ENCODE results near the gene FKRP. TPM values are rescaled to one million over a fixed set of nuclear protein-coding genes. Genes with fewer than 3 reads are reported as not detected.

FKRP gene, protein sequence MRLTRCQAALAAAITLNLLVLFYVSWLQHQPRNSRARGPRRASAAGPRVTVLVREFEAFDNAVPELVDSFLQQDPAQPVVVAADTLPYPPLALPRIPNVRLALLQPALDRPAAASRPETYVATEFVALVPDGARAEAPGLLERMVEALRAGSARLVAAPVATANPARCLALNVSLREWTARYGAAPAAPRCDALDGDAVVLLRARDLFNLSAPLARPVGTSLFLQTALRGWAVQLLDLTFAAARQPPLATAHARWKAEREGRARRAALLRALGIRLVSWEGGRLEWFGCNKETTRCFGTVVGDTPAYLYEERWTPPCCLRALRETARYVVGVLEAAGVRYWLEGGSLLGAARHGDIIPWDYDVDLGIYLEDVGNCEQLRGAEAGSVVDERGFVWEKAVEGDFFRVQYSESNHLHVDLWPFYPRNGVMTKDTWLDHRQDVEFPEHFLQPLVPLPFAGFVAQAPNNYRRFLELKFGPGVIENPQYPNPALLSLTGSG
- total RNA-seq = 13.8 and 16.6 TPM in 2 replicates

DNA sequence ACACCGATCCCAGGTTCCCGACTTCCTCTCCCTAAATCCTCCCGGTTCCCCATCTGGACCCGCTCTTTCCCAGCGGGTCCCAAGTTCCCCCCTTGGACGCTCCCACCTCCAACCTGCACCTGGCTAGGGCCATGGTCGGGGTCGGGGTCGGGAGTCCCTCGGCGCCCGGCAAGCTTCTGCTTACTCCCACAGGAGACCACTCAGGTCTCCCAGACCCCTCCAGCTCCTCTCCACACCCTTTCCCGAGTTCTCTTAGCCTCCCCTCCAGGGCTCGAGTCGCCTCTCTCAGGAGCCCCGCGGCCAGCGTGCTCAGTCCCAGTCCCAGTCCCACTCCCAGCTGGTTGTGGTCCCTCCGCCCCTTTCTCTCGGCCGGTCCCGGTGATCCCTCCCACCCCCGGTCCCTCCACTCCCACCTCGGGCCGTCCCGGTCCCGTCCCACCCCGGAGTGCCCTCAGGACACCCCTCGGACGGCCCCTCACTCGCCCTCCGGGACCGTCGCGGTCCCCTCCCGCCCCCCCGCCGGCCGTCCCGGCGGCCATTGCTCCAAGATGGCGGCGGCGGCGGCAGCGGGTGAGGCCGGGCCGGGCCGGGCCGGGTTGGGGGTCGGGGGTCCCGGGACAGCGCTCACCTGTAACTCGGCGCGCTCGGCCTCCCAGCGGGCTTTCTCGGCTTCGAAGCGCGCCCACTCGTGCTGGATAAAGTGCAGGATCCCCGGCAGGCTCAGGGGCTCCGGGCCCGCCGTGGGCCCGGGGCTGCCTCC lies at the start of gene FKRP:
Gene FKRP, plus strand, starts transcription at position 537 of the 760 bp plus-strand sequence. CDS start 9,394 bp downstream, outside the sequence.

DNA sequence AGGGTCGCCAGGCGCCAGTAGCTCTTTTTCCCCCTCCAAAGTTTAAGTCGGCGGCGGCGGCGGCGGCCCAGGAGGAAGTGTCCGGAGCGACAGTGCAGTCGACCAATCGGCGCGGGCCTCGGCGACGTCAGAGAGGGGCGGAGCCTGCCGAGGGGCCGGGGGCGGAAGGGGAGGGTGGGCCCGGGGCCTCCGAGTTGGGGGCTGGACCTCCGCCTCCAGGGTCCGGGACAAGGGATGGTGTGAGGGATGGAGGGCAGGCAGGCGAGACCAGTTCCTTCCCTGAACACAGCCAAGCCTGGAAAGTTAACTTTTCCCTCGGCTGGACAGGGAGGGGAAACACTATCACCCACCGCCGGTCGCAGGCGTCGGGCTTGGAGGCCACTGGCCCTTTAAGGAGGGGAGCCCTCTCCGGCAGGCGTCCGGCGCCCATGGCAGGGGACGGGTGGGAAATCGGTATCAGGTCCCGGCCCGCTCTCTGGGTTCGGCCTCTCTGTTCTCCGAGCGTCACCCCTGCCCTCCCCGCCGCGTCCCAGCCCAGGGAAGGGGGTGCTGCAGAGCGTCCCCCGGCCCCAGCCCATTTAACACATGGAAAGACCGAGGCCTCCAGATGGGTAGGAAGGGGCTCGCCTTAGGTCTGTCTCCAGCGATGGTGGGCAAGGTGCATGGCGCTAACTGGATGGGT lies 28.7 kb upstream of the FKRP start, which contains the start of gene PRKD2:
Gene PRKD2, minus strand, starts transcription at position 81 of the 682 bp plus-strand sequence. CDS start 744 bp downstream, outside the sequence.

DNA sequence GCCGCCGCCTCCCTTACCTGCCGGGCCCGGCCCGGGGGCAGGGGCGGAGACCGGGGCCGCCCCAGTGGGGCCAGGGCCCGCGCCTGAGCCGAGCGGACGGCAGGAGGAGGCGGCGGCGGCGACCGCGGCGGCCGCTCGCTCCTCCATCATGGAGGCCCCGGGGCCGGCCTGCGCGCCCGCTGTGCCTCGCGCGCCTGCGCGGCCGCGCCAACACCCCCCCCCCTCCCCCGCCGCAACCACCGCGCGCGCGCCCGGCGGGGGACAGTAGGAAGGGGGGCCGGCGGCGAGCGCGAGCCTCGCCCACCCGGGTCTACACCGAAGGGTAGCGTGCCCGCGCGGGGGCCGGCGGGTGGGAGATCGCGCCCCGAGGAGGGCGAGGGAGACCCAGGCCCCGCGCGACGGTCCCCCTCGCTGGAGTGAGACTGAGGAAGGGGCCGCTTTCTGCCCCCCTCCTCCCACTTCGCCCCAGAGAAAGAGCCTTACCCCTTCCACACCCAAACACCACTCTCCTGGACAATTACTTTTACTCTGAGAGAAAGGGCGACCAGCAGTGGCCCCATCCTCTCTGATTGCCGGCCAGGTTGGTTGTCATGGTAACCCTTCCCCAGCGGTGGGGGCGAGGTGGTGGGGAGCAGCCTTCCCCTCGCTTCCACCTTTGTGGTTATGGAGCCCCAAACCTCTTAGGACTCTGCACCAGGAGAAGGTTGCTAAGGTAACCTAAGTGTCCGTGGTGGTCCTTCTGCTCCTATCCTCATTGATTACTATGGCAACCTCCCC lies 612 bp downstream of the FKRP start, which contains the start of gene STRN4:
Gene STRN4, minus strand, starts transcription at position 170 of the 777 bp plus-strand sequence. Its CDS starts 20 bp downstream, at position 150.

DNA sequence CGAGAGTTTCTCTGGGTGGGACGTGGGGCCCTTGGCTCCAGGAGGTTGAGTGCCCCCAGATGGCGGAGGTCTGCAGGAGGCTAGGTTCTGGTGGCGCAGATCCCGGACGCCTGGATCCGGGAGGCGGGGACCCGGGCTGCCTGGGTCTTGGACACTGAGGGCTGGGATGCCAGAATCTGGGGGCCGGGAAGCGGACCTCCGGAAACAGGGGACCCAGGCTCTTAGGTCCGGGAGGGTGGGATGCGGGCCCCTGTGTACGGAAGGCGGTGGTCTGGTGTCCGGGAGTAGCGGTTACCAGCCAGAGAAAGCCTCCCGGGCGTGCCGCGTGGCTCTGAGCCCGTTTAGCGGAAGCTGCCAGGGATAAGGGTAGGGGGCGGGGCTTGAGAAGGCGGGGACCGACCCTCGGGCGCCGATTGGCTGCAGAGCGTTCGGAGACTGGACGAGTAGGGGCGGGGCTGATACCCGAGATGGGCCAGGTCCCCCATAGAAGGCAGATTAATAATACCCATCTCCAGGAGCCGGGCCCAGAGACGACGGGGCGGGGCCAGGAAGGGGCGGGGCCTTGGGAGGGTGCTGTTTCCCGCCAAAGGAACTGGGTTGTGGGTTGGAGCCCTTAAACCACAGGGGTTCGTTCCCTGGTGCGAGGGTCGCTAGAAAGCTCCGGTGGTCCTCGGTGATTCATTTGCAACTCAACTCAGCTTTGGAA lies 42.6 kb downstream of the FKRP start, which contains the start of gene SLC1A5:
Gene SLC1A5, minus strand, starts transcription at position 333 of the 706 bp plus-strand sequence. CDS start 629 bp downstream, outside the sequence.

Other genes starting within 250 kb of the FKRP start
- gene CALM3, start 144.7 kb upstream of the FKRP start, total RNA-seq = 167 and 263 TPM in 2 replicates
- 0.32 and 1.4 TPM in 2 replicates for gene PTGIR, start 121.0 kb upstream of the FKRP start, total RNA-seq
- gene GNG8, start 109.9 kb upstream of the FKRP start, total RNA-seq = not detected in 2 replicates
- 0.15 TPM in 1 of 2 replicates, not detected in the other for gene DACT3, start 84.9 kb upstream of the FKRP start, total RNA-seq
- 28.9 and 37.7 TPM in 2 replicates for gene PRKD2, start 28.9 kb upstream of the FKRP start, total RNA-seq
- gene STRN4, start 393 bp downstream of the FKRP start, total RNA-seq = 59.7 and 65.3 TPM in 2 replicates
- gene SLC1A5, start 42.5 kb downstream of the FKRP start, total RNA-seq = 60.7 and 96.7 TPM in 2 replicates
- gene AP2S1, start 104.8 kb downstream of the FKRP start, total RNA-seq = 153 and 219 TPM in 2 replicates
- gene ARHGAP35, start 114.9 kb downstream of the FKRP start, total RNA-seq = 14.9 and 19.1 TPM in 2 replicates

All from epithelial cell of umbilical artery (primary cell).